NCI-H748 treated with DMSO at 0.1 percent for 48 hours (cell line): ENCODE measurements around the gene GRM4.
A peak's percentile ranks its signal among the peaks of the same experiment; 100 is the strongest.

Source experiments
- DNase-seq: peaks from one replicate; lab custom pipeline; 2025; lab: John Stamatoyannopoulos, UW

GRM4 gene

GRCh38 chr6:34106900-34107299 is 39.0 kb downstream of the GRM4 start:
- DNase-seq: no peak

GRCh38 chr6:34106421-34106820 is 39.5 kb downstream of the GRM4 start:
- no peak for DNase-seq

GRCh38 chr6:34104628-34105027 is 41.3 kb downstream of the GRM4 start:
- no peak for DNase-seq

GRCh38 chr6:34104186-34104585 is 41.7 kb downstream of the GRM4 start:
- no peak for DNase-seq

- DNase-seq: no peak
Measured at GRCh38 chr6:34103321-34103720, 42.6 kb downstream of the GRM4 start.

GRCh38 chr6:34102696-34103095 is 43.2 kb downstream of the GRM4 start:
- no peak for DNase-seq

GRCh38 chr6:34102099-34102656 is 43.7 kb downstream of the GRM4 start:
- DNase-seq: no peak

- no peak for DNase-seq
Measured at GRCh38 chr6:34100788-34101187, 45.1 kb downstream of the GRM4 start.

- no peak for DNase-seq
Measured at GRCh38 chr6:34099878-34100277, 46.0 kb downstream of the GRM4 start.

- no peak for DNase-seq
Measured at GRCh38 chr6:34098045-34098936, 47.6 kb downstream of the GRM4 start.

GRCh38 chr6:34096814-34097213 is 49.1 kb downstream of the GRM4 start:
- no peak for DNase-seq

- no peak for DNase-seq
Measured at GRCh38 chr6:34096193-34096592, 49.7 kb downstream of the GRM4 start.

GRCh38 chr6:34095741-34096140 is 50.1 kb downstream of the GRM4 start:
- no peak for DNase-seq

GRCh38 chr6:34095136-34095505 is 50.8 kb downstream of the GRM4 start:
- no peak for DNase-seq

GRCh38 chr6:34094474-34095135 is 51.3 kb downstream of the GRM4 start:
- peak; percentile 27 for DNase-seq

- DNase-seq: no peak
Measured at GRCh38 chr6:34093854-34094430, 51.9 kb downstream of the GRM4 start.

GRCh38 chr6:34093206-34093605 is 52.7 kb downstream of the GRM4 start:
- DNase-seq: no peak

GRCh38 chr6:34092631-34093030 is 53.3 kb downstream of the GRM4 start:
- no peak for DNase-seq

GRCh38 chr6:34090935-34091334 is 55.0 kb downstream of the GRM4 start:
- no peak for DNase-seq

- no peak for DNase-seq
Measured at GRCh38 chr6:34090529-34090928, 55.4 kb downstream of the GRM4 start.

GRCh38 chr6:34086558-34086957 is 59.3 kb downstream of the GRM4 start:
- no peak for DNase-seq

GRCh38 chr6:34085453-34086170 is 60.3 kb downstream of the GRM4 start:
- no peak for DNase-seq
